HG03521 (cell line): Measurements from ENCODE around the gene CACNA2D2.
A peak's percentile ranks its signal among the peaks of the same experiment; 100 is the strongest.

Experiments
- ATAC-seq: cut with Tn5 transposase; IDR thresholded peaks from one replicate; pipeline ENCODE4 v1.9.1; 2021; ENCODE audit warnings: mild to moderate bottlenecking, moderate library complexity; ENCODE audit not compliant: unreplicated experiment

Gene CACNA2D2

DNA sequence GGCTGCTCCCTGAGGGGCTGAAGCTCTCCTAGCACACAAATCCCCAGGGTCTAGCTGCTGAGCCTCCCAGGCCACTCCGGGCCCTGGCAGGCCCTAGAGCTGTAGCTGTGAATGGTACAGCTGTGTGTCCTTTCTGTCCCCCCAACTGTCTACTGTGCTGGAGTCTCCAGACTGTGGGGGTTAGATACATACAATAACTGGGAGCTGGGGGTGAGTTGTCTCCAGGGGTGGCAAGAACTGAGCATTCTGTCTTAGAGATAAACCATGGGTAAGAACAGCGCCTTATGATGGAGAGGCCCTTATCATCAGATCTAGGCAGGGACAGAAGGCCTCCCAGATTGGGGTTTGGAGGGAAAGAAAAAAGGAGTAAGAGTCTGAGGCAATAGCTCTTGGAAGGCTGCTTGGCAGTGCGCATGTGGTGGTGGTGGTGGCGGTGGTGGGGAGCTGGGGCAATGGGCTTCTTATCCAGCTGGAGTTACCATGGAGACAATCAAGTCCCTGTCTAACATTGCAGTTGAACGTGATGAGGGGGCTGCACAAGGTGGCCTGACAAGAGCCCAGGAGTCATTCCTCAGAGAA, 149.2 kb downstream of the CACNA2D2 start:
- no peak for ATAC-seq

DNA sequence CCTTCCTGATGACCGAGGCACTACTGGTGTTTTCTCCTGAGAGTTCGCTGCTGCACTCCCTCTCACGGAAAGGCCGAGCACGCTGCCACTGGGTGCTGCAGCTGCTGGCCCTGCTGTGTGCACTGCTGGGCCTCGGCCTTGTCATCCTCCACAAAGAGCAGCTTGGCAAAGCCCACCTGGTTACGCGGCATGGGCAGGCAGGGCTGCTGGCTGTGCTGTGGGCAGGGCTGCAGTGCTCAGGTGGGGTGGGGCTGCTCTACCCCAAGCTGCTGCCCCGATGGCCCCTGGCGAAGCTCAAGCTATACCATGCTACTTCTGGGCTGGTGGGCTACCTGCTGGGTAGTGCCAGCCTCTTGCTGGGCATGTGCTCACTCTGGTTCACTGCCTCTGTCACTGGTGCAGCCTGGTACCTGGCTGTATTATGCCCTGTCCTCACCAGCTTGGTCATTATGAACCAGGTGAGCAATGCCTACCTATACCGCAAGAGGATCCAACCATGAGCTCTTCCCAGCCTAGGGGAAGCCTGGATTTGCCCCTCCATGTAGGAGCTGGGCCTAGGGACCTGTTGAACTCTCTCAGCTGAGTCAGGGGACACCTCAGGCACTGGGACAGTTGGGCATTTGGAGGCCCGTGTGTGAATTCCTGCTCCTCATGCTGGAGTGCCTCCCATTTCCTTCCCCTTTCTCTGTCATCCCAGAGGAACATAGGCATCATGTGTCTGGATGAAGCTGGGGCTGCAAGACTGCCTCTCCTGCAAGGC, 150.0 kb downstream of the CACNA2D2 start:
- no peak for ATAC-seq

DNA sequence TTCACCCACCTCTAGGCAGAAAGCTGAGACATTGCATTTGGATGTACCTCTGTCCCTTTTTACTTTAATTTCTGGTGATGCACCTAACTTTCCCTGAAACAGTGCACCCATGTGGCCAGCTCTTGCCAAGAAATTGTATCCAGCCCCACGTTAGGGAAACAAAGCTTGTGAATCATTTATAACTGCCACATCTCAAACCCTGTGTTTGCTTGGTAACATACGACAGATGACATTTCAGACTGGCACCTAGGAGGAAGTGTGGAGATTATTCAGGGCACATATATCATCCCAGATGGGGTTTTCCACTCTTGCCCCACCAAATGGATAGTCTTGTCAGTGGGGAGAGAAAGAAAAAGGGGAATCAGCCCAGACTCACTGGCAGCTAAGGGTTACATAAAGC, 150.7 kb downstream of the CACNA2D2 start:
- no peak for ATAC-seq

DNA sequence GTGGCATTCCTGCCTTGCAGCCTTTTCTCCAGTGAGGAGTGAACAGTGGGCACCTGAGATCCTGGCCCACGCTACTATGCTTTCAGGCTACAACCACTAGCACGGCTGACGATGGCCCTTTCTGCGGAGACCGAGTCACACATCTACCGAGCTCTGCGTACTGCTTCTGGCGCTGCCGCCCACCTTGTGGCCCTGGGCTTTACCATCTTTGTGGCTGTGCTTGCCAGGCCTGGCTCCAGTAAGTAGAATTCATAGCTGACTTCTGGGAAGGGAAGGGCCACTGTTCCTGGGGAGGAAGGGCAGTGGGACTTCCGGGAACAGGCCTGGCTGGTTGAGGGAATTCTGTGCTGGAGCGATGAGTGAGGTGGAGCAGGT, 152.1 kb downstream of the CACNA2D2 start:
- no peak for ATAC-seq

GRCh38 chr3:50350527-50351322, 152.7 kb downstream of the CACNA2D2 start, which contains the start of the genes CYB561D2 and NPRL2:
TSS of gene CYB561D2 (plus strand) at chr3:50350862. CDS start at chr3:50351434, 572 bp downstream.
TSS of gene NPRL2 (minus strand) at chr3:50350775. CDS start at chr3:50350652, 123 bp downstream.
- peak; percentile 80 for ATAC-seq

GRCh38 chr3:50350213-50350526, 153.3 kb downstream of the CACNA2D2 start:
- ATAC-seq, result no peak

DNA sequence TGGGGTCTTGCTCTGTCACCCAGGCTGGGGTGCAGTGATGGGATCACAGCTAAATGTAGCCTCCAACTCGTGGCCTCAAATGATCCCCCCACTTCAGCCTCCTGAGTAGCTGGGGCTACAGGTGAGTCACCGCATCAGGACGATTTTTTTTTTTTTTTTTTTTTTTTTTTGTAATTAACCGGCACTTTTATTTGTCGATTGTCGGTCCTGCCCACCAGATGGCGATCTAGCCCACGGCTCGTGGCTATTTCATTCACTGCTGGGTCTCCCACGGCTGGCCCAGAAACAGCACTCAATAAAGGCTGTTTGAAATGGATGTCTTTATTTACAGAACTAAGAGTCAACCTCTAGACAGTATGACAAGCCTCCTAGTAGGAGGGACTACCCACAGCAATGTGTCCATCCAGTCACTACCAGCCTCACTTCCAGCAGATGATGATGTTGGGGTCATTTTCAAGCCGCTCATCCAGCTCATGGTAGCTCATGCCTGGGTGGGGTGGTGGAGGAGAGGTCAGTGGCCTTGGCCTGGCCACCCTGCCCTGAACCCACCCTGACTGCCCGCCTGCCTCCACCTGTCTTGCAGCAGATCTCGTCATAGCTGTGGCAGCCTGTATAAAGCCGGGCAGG, 156.1 kb downstream of the CACNA2D2 start:
- no peak for ATAC-seq

- no peak for ATAC-seq
Measured at GRCh38 chr3:50345586-50346234, 157.7 kb downstream of the CACNA2D2 start, which contains the start of gene ZMYND10. TSS of gene ZMYND10 (minus strand) at chr3:50345732. CDS start at chr3:50345579, 153 bp downstream.

GRCh38 chr3:50345008-50345407, 158.4 kb downstream of the CACNA2D2 start:
- no peak for ATAC-seq

DNA sequence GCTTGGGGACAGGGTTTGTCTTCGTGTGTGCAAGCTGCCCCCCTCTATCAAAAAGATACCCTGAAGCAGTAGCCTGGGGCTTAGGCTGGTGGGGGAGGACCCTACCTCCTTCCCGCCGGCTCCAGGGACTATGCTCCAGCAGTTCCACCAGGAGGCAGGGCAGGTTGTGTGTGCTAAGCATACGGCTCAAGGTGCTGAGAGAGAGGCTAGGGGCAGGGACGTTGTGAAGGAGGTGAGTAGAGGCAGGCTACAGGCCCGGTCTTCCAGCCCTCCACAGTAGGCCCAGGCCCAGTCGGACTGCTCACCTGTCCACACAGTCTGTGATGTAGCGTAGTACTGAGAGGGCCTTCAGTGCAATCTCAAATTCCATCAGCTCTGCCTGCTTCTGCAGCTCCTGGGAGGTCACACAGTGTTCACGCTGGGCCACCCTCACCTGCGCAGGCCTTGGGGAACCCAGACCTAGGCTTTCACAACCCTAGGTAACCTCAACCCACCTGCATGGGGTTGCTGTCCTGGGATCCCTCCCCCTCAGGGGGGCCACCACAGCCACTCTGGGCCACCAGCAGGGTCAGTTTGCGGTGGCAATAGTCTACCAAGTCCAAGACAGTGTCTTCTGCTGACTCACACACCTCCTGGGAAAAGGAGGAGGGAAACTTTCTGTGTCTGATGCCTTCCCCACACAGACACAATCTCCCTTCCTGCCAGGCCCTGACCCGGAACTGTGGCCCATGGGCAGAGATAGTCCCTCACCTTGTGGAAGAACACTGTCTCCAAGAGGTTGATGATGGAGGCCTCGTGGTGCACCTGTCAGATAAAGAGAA, 160.4 kb downstream of the CACNA2D2 start:
- ATAC-seq, result no peak

DNA sequence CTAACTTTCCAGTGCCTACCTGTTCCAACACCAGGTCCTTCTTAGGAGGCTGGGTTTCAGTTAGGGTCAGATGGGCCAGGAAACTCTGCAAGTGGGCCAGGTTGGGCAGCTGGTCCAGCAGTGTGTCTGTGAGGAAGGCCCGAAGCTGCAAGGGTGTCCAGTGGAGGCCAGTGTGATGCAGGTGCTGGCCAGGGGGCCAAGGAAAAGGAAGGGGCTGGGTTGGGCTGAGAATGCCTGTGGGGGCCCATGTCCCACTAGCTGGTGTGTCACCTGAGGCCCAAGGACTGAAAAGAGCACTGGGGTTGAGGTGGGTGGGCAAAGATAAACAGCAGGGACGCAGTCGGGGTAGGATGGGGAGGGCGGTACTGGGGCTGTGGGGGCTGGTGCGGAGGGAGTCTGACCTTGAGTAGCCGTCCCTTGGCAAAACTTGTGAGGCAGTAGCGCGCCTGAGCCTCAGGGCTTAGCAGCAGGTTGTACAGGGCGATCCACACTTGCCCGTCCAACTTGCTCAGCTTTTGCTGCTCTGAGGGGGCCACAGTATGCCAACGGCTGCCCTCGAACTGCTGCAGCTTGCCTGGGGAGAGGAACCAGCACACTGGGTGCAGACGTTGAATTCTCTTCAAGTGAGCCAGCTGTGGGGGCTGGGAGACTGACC, 161.3 kb downstream of the CACNA2D2 start:
- ATAC-seq, result no peak

GRCh38 chr3:50341537-50341936, 161.9 kb downstream of the CACNA2D2 start:
- no peak for ATAC-seq

GRCh38 chr3:50340448-50341329, 162.7 kb downstream of the CACNA2D2 start, which contains the start of gene RASSF1:
TSS of gene RASSF1 (minus strand) at chr3:50340836. CDS start at chr3:50340805, 31 bp downstream.
- ATAC-seq, result no peak

GRCh38 chr3:50340147-50340447, 163.3 kb downstream of the CACNA2D2 start:
- no peak for ATAC-seq

DNA sequence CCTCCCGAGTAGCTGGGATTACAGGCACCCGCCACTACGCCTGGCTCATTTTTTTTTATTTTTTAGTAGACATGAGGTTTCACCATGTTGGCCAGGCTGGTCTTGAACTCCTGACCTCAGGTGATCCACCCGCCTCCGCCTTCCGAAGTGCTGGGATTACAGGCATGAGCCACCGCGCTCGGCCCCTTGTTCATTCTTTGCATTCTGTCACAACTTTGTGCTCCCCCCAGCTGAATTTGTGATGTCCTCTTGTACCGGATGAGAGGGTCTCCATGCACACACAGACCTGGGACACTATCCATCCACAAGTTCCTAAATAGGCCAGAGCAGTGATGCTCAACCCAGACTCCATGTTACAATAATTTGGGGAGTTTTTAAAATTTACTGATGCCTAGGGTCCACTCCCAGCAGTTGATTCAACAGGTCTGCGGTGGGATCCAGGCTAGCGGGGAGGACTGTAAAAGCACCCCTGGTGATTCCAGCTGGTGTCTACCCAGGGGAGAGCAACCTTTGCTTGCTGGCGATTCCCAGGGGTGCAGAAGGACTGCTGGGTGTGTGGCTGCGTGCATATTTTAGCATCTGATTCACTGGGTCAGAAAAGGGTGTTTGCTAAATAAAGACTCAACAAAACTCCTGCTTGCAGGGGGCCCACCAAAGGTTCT, 163.8 kb downstream of the CACNA2D2 start:
- no peak for ATAC-seq

DNA sequence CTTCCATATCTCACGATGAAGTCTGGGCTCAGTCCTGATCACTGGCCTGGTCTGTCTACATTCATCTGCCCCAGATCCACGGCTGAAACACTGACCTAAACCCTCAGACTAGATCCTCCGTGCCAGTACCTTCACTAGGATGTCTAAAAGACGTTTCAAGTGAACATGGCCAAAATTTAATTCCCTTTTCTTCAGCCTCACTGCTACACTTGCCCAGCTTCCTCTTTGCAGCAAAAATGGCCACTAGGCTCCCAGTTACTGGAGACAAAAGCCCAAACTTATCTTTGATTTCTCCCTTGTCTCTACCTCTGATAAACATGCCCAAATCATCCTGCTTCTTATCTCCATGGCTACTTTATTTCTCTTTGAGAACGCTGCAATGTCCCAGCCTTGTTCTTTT, 164.5 kb downstream of the CACNA2D2 start:
- ATAC-seq, result no peak

DNA sequence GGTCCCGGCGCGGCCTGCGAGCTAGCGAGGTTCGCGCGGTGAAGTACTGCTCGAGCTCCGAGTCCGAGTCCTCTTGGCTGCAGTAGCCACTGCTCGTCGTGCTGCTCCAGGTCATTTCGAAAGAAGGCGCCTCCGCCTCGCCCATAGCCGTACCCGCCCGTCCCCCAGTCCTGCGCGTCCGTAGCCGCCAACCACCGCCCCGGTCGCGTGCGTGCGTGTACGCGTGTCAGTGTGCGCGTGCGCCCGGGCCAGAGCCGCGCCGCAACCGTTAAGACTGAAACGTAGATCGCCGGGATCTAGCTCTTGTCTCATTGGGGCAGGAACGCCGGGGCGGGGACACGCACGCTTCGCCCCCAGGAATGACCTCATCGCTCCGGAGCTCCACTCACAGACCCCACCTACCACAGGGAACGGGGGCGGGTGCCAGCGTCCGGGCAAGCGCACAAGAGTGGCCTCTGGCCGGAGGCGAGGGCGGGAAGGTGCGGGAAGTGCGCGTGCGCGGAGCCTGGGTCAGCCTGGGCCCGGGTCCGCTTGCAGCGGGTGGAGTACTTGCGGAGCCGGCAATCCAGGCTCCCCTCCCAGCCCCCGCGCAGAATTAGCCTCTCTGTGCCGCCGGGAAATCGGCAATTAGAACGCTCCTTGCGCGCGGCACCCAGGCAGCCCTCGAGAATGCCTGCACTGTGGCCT, 166.1 kb downstream of the CACNA2D2 start:
- peak; percentile 71 for ATAC-seq
